Kidney epithelial cell (primary cell): ENCODE measurements around the gene KCTD16. TPM values are rescaled to one million over a fixed set of nuclear protein-coding genes. Genes with fewer than 3 reads are reported as not detected.

Experiments used
- DNase-seq: peaks from one replicate; pipeline ENCODE4 v3.0.0-alpha.2; 2010; ENCODE audit warnings: low read depth
- H3K27me3 ChIP-seq: 2 replicates; pipeline ENCODE4 v1.6.0; 2011; ENCODE audit warnings: low read length; ENCODE audit not compliant: control insufficient read depth, insufficient read depth
- H3K36me3 ChIP-seq: 2 replicates; pipeline ENCODE4 v1.5.1; 2011; ENCODE audit warnings: low read length; ENCODE audit not compliant: control insufficient read depth, insufficient read depth
- H3K4me3 ChIP-seq: 2 replicates; pipeline ENCODE4 v1.5.1; 2011; ENCODE audit warnings: low read depth, mild to moderate bottlenecking, control low read depth, low read length
- CTCF ChIP-seq: IDR thresholded peaks from 2 replicates; pipeline ENCODE4 v1.5.1; 2011; ENCODE audit warnings: mild to moderate bottlenecking, moderate library complexity, low read length, control low read depth, inconsistent platforms; ENCODE audit not compliant: insufficient read depth, poor library complexity, severe bottlenecking
- total RNA-seq: library from RNA; depleted of rRNA; stranded (reverse); fragments of >200 nt; gene quantifications from 2 replicates; pipeline ENCODE4 v1.2.3, GENCODE V29; 2015

The KCTD16 gene
- total RNA-seq, 1 donor from 2014 or later, result 1.4 TPM

GRCh38 chr5:144352732-144353317 is 182.2 kb downstream of the KCTD16 start:
- H3K36me3 ChIP-seq, result no peaks in the 10 kb centered on the region
- TF ChIP-seq CTCF, result no peak
- no peak for DNase-seq
- H3K27me3 ChIP-seq, result no peaks in the 10 kb centered on the region
- no peak overlapping the region for H3K4me3 ChIP-seq

GRCh38 chr5:144356489-144356888 is 185.8 kb downstream of the KCTD16 start:
- no peak overlapping the region for H3K4me3 ChIP-seq
- no peaks in the 10 kb centered on the region for H3K27me3 ChIP-seq
- no peaks in the 10 kb centered on the region for H3K36me3 ChIP-seq
- no peak for TF ChIP-seq CTCF
- no peak for DNase-seq

GRCh38 chr5:144361406-144361805 is 190.7 kb downstream of the KCTD16 start:
- no peak overlapping the region for H3K4me3 ChIP-seq
- H3K27me3 ChIP-seq, result no peaks in the 10 kb centered on the region
- H3K36me3 ChIP-seq, result no peaks in the 10 kb centered on the region
- TF ChIP-seq CTCF, result no peak
- DNase-seq, result no peak

GRCh38 chr5:144365885-144366284 is 195.2 kb downstream of the KCTD16 start:
- no peaks in the 10 kb centered on the region for H3K27me3 ChIP-seq
- TF ChIP-seq CTCF, result no peak
- no peaks in the 10 kb centered on the region for H3K36me3 ChIP-seq
- DNase-seq, result no peak
- no peak overlapping the region for H3K4me3 ChIP-seq

- DNase-seq, result no peak
- TF ChIP-seq CTCF, result no peak
- no peak overlapping the region for H3K4me3 ChIP-seq
- no peaks in the 10 kb centered on the region for H3K36me3 ChIP-seq
- H3K27me3 ChIP-seq, result no peaks in the 10 kb centered on the region
Measured at GRCh38 chr5:144367991-144368390, 197.3 kb downstream of the KCTD16 start.

GRCh38 chr5:144368556-144368955 is 197.9 kb downstream of the KCTD16 start:
- Histone ChIP-seq H3K4me3 (no peak overlapping the region), H3K27me3 (no peaks in the 10 kb centered on the region), H3K36me3 (no peaks in the 10 kb centered on the region)
- peak; percentile 37 for DNase-seq
- no peak for TF ChIP-seq CTCF
